IMR-90 (cell line): ENCODE data around the gene HMGXB3.

ENCODE experiments used
- CTCF ChIP-seq: conservative IDR thresholded peaks from 2 replicates; pipeline ENCODE4 v1.5.1; 2012; ENCODE audit warnings: mild to moderate bottlenecking, low read depth, low read length, improper control_type of control experiment
- POLR2A ChIP-seq: IDR thresholded peaks from 2 replicates; pipeline ENCODE4 v1.6.1; 2012; ENCODE audit warnings: mild to moderate bottlenecking, low read depth, low read length
- RCOR1 ChIP-seq: IDR thresholded peaks from 2 replicates; pipeline ENCODE4 v1.6.1; 2012; ENCODE audit warnings: mild to moderate bottlenecking, low read length, improper control_type of control experiment; ENCODE audit not compliant: insufficient replicate concordance
- TF ChIP-seq, protein P1 (sequence below): fragments of 150-350 bp; IDR thresholded peaks from 2 replicates; pipeline ENCODE4 v1.6.1; 2016; ENCODE audit warnings: low read depth, mild to moderate bottlenecking, low read length, moderate library complexity, borderline replicate concordance

DNA sequence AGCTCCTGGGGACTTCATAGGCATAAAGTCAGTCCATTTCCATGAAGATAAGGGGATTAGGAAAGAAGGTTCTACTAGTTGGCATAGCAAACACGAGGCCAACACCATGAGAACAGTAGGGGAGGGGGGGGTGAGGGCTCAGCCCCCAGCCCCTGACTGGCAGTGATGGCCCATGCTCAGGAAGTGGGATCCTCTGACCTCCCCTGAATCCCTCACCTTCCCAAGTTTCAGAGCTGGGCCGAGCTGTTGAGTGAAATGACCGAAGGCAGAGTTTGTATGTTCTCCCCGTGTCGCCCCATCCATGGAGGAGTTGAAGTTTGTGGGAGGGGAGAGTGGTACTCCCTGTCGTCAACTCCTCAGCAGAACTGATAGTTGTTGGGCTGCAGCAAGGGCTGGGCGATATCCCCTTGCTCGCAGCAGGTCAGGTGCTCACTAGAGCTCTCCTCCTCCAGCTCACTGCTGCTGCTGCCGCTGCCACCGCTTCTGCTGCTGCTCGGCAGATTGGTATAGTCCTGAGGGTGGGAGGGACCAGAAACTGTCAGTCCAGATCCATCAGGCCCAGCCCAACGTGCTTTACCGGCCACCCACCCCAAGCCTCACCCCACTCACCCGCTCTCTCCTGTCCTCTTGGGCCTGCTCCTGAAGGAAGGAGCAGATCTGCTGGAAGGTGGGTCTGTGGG lies 53.3 kb downstream of the HMGXB3 start:
- TF ChIP-seq CTCF = no peak
- TF ChIP-seq, protein P1, sequence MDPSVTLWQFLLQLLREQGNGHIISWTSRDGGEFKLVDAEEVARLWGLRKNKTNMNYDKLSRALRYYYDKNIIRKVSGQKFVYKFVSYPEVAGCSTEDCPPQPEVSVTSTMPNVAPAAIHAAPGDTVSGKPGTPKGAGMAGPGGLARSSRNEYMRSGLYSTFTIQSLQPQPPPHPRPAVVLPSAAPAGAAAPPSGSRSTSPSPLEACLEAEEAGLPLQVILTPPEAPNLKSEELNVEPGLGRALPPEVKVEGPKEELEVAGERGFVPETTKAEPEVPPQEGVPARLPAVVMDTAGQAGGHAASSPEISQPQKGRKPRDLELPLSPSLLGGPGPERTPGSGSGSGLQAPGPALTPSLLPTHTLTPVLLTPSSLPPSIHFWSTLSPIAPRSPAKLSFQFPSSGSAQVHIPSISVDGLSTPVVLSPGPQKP = no peak
- no peak for TF ChIP-seq RCOR1
- no peak for TF ChIP-seq POLR2A
